ENCODE data around the gene SND1.

SND1 gene

GRCh38 chr7:127838816-127839415 is 186.9 kb downstream of the SND1 start:
- no peak for DNase-seq

- no peak for DNase-seq
These were observed 188.4 kb downstream of the SND1 start for GRCh38 chr7:127840226-127840951.

GRCh38 chr7:127844165-127844564 is 192.2 kb downstream of the SND1 start:
- DNase-seq: peak; percentile 45

DNA sequence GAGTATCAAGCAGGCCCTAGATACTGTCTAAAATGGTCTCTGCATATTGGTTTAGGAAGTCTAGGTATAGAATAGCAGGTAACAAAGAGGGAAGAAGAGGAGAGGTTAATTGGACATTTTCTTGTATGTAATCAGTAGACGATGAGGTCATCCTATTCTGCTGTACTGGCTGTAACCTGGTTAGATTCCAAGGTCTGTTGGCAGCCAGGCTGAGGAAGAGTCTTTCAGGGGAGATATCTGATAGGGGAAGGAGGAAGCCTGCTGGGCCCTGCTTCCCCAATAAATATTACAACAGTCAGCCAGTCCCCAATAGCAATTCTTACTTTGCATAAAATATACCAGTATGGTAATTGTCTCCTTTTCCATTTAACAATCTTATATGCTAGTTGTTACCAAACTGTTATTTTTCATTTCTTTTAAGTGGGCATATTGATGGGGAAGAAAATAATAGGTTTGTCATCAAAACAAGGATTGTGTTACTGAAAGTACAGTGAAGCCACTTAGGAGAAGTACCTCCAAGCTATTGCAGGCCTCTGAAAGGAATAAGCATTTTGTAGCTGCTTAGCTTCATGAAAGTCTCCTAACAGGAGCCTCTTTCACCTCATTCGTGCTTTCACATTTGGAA is 192.8 kb downstream of the SND1 start:
- DNase-seq: no peak

DNA sequence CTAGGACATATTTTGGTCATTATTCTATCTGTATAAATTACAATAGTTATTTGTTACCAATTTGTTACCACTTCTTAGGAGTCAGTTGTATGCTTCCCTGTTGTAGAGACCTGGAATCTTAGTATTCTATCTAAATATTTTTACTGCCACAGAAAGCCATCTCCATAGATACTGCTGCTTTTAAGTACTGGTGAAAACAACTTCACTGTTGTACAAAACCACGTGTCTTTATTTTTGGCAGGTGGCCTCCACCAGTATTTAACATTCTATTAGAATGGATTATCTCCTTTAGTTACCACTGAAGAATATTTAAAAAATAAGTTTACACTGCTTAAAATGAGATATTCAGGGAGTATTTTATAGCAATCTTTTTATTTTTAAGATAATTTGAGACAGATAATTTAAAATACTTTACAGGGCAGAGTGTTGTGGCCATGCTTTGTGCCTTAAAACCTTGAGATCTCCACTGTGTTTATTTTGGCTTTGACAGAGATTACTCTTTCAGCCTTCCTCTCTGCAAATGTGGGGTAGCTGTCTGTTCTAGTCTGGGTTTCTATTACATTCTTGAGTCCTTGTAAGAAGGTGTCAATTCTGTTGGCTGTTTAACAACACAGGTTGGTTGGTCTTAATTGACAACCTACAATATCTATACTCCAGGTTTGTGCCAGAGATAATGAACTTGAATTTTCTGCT is 193.7 kb downstream of the SND1 start:
- DNase-seq: no peak

DNA sequence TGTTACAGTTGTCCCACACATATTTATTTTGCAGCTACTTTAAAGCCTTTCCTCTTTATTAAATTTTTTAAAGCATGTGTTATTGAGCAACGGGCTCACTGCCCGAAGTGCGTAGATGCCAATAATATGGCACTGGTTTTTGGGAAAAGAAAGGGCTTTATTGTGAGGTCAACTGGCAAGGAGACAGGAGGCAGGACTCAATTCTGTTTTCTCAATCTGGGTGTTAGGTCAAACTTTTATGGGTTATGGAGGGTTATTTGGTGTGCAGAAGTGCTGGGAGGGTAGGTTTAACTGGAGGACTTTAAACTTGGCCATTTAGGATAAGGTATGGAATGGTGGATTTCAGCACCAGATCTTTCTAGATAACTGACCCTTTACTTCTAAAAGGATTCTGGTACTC is 195.6 kb downstream of the SND1 start:
- no peak for DNase-seq

GRCh38 chr7:127848241-127848640 is 196.2 kb downstream of the SND1 start:
- no peak for DNase-seq

- no peak for DNase-seq
These were observed 198.2 kb downstream of the SND1 start for GRCh38 chr7:127850195-127850594.

DNA sequence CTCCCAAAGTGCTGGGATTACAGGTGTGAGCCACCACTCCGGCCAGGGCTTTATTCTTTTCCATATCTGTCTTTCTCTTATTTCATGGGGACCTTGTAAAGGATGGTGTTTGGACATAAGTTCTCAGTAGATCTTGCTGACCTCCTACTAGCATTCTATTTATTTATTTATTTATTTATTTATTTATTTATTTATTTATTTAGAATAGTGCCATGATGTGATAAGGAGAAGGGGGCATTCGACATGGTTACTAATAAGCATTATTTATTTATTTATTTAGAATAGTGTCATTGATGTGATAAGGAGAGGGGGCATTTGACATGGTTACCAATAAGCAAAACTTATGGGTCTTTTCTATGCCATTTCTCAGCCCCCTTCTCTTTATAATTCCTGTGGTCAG is 202.4 kb downstream of the SND1 start:
- no peak for DNase-seq

DNA sequence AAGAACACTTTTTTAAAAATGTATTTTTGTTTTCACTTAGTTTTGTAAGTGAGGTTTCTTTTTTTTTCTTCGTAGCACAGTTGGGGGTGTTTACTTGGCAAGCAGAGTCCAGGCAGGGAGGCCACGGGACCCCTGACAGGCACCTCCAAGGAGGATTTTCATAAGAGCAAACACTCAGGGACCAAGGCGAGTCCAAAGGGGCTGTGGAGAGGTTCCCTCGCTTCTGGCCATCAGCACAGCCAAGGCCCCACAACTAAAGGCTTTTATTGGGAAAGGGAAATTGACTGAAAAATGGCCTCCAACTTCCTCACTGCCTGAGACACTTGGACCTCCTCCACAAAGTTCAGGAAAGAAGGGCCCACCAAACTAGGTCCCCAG is 205.5 kb downstream of the SND1 start:
- no peak for DNase-seq

- no peak for DNase-seq
These were observed 206.3 kb downstream of the SND1 start for GRCh38 chr7:127858091-127858914.

DNA sequence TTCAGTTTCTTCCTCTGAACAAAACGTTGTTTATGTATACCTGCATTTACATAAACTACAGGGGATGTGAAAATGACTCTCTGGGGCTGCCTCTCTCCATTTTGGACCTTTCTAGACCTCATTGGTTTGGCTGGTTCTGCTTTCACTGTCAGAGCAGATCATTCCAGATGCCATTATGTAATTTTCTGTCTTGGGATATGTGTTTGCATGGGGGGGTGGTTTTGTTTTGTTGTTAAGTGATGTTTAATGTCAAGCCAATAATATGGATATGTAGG is 206.9 kb downstream of the SND1 start:
- DNase-seq: no peak

DNA sequence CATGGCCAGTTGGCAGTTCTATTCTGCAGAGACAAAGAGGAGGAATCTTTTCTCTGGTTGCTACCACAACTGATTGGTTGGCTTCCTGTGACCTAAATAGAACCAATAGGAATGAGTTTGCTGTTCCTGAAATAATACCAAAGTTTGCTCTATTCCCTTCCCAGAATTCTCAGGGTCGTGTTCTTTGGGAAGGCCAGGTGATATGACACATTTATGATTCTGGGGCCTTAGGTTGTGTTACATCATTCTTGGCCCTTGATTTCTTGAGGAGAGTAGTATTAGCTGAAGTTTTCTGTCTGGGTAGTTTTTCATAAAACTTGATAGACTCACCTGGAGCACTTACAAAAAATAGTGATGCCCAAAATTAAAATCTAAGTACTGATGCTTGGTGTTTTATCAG is 207.3 kb downstream of the SND1 start:
- no peak for DNase-seq

- DNase-seq: no peak
These were observed 210.5 kb downstream of the SND1 start for GRCh38 chr7:127862525-127862924.

DNA sequence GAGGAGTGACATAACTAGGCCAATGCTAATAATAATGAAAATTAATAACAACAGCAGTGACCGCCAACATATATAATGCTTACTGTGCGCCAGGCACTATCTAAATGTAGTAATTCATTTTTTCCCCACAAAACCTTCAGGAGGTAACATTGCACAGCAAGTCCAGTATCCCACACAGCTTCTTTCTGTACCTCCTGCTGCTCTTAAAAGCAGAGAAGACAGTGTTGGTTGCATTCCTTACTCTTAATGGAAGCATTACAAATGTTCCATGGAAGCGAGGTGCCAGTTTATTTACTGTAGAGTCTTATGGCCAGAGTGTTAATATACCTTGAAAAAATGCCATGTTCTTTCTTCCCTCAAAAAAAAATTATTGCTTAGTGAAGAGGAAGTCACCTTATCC is 211.1 kb downstream of the SND1 start:
- no peak for DNase-seq

DNA sequence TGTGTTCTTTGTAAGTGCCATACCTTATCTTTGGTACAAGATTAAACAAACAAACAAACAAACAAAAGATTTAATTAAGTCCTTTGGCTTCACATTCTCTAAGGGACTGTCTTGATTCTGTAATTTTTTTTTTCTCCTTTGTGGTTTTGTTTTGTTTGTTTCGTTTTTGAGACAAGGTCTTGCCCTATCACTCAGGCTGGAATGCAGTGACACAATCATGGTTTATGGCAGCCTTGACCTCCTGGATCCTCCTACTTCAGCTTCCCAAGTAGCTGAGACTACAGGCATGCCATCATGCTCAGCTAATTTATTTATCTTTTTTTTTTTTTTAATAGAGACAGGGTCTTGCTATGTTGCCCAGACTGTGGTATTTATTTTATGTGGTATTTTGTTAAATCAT is 213.5 kb downstream of the SND1 start:
- DNase-seq: no peak

DNA sequence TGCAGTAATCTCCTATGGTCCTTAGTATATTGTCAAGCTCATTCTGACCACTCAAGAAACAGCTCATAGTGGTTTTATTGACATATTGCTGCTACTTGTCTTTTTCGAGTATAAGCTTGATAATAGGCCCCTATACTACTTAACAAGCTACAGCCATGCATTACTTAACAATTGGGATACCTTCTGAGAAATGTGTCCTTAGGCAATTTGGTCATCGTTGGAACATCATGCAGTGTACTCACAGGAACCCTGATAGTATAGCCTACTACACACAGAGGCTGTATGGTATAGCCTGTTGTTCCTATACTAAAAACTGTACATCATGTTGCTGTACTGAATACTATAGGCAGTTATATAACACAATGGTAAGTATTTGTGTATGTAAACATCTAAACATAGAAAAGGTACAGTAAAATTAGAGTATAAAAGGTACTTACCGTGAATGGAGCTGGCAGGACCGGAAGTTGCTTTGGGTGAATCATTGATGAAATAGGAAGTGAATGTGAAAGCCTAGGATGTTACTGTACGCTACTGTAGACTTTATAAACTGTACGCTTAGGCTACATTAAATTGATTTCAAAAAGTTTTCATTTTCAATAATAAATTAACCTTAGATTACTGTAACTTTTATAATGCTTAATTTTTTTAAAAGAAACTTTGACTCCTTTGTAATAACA is 218.4 kb downstream of the SND1 start:
- no peak for DNase-seq

DNA sequence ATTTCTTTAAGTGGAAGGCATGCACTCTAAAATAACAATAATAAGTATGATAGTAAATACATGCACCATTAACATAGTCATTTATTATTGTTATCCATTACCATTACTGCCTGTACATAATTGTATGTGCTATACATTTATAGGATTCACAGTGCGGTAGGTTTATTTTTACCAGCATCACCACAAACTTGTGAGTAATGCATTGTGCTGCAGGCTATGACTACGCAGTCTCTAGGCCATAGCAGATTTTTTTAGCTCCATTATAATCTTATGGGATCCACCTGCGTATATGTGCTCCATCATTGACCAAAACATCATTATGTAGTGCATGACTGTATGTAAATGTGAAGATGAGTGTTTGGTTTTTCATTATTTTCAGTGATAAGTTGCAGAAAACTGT is 219.2 kb downstream of the SND1 start:
- no peak for DNase-seq

DNA sequence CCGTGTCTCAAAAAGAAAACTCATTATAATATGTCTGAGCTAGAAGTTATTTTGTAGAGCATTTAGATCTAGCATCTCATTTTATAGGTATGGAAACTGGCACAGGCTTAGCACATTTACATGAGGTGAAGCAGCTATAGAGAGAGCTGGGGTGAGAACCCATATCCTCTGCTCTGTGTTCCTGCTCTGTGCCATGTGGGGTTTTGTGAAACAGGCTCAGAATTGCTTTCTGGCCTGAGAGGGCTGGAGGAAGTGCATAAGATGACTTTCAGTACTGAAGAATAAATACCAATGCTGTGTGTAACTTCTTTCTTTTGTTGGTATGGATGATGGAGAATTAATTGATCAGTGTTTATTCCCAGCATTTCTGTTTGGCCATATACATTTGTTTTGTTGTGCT is 220.1 kb downstream of the SND1 start:
- no peak for DNase-seq

DNA sequence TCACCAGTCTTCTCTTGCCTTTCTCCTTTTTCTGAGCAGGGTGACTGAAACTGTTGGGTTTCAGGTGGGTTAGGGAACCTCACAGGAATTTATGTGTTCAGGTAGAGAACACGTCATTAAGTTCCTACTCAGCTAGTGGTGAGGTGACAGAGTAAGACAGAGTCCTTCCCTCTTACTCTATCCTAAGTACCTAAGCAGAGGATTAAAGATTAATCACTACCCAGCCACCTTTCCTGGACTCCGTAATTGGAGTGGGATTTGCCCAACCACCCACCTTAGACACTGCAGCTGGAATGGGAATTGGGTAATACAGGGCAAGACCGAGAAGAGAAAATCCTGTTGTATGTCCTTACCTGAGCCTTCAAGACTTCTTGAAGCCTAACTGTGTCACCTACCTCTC is 221.2 kb downstream of the SND1 start:
- no peak for DNase-seq

GRCh38 chr7:127873715-127874636 is 222.0 kb downstream of the SND1 start:
- DNase-seq: no peak
